OCI-M2 (cell line): ENCODE data around the gene FGF4.
"Not testable (repeated sequence)": the region's sequence is repeated elsewhere in the genome, so short reads cannot be mapped to it uniquely, and the experiment has no call there.

Experiments
- DNase-seq: peaks from one replicate; lab custom pipeline; 2025; ENCODE audit not compliant: unreplicated experiment; lab: John Stamatoyannopoulos, UW

Gene FGF4

GRCh38 chr11:69774354-69775162, 583 bp downstream of the FGF4 start:
- DNase-seq = no peak

DNA sequence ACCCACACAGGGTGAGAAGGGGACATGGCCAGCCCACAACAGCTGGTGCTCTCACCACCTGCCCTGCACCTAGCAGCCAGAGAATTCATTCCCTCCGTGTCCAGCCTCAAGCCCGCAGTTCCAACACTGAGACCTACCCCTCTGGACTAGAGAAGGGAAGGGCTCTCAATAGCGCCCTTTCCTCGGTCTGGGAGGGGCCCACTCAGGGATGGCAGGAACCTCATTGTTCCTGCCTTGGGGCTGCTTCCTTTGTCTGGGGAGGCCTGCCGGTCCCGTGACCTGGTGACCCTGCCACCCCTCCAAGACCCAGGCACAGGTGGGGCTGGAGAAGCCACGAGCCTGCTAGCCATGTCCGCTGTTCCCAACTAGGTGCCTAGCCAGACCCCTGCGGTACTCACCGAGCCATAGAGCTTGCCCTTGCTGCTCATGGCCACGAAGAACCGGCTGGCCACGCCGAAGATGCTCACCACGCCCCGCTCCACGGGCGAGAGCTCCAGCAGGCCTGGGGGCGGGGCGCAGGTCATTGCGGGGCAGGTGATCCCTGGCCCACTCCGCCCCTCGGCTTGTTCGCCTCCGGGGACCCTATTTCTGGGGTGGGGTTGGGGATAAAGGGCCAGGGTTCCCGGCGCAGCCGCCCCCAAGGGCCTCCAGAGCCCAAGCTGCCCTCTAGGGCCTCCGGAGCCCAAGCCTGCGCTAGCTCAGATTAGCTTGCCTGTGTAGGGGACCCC, 1.4 kb downstream of the FGF4 start:
- DNase-seq = no peak

GRCh38 chr11:69771466-69771865, 3.7 kb downstream of the FGF4 start:
- no peak for DNase-seq

DNA sequence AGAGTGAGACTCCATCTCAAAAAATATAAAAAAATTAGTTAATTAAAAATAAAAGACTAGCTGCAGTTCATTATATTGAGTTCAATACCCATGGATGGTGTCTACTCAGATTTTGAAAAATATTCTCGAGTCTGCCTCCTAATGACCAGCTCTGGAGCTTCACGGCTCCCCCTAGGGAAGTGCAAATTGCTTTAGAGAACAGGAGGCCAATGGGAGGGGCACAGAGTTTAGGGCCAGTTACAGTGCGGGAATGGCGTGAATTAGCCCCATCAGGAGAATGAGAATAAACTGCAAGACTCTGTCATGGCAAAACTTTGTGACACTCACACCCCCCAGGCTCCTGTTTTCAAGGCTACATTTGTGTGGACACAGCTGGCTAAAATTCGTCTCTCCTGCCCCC, 4.6 kb downstream of the FGF4 start:
- no peak for DNase-seq

DNA sequence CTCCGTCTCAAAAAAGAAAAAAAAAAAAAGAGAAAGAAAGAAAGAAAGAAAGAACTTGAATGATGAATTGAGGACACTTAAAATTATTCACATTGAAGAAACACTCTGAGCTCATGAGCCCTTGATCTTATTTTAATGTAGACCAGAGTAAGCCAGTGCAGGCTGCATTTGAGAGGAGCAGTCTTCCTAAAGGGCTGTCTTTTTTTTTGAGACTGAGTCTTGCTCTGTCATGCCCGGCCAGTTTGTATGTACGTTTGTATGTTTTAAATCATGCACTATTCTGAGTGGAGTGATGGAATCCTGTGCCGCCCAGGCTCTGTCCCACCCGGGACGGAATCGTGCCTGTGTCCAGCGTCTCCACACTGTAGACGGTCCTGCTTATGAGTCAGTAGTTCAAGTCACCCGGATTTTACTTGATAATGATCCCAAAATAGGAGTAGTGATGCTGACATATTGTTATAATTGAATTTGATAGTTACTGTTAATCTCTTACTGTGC, 9.6 kb downstream of the FGF4 start:
- DNase-seq = no peak

GRCh38 chr11:69764918-69765317, 10.2 kb downstream of the FGF4 start:
- DNase-seq = not testable (repeated sequence)

DNA sequence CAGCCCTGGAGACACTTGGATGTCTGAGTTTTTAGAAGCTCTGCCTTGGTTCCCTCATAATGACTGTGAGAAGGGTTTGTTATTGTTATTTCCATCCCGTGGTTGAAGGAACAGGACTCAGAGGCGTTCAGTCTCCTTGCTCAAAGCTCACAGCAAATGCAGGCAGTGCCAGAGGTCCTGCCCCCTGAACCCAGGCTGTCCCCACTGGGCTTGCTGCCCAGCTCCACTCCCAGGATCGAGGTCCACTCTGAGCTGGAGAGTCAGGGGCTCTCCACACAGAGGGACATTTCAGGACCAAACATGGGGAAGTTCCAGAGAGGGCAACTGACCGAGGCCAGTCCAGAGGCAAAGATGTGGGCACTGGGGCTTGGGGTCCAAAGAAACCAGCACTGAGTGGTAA, 14.8 kb downstream of the FGF4 start:
- no peak for DNase-seq

GRCh38 chr11:69752890-69753289, 22.3 kb downstream of the FGF4 start:
- no peak for DNase-seq

DNA sequence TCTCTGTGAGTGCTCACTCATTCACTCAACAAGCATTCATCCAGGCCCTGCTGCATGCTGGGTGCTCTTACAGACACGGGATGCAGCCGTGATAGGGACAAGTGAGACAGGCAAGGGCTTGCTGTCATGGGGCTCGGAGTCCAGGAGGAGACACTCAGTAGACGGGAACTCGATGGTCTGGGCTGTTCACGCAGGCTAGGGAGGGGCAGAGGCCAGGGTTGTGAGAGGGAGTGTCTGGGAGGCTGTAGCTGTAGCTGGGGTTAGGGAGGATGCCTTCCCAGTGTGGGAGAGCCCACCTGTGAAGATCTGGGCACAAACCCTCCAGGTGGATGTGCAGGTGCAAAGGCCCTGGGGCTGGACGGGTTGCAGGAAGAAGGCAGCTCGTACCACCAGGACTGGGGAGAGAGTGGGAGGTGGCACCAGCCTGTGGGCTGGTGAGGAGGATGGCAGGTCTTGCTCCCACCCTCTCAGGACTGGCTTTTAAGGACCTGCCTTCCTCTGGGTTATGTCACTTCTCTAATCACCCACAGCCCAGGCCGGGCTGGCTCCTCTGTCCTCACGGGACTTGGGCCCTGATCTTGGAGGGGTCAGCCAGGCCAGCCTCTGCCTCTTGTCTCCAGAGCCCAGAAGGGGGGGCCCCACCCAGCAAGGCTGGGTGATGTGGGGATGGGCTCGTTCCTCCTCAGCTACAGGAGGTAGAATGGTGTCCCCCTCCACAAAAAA, 24.1 kb downstream of the FGF4 start:
- DNase-seq = no peak

- no peak for DNase-seq
Measured at GRCh38 chr11:69750108-69750850, 24.9 kb downstream of the FGF4 start.

- no peak for DNase-seq
Measured at GRCh38 chr11:69748637-69749036, 26.5 kb downstream of the FGF4 start.

DNA sequence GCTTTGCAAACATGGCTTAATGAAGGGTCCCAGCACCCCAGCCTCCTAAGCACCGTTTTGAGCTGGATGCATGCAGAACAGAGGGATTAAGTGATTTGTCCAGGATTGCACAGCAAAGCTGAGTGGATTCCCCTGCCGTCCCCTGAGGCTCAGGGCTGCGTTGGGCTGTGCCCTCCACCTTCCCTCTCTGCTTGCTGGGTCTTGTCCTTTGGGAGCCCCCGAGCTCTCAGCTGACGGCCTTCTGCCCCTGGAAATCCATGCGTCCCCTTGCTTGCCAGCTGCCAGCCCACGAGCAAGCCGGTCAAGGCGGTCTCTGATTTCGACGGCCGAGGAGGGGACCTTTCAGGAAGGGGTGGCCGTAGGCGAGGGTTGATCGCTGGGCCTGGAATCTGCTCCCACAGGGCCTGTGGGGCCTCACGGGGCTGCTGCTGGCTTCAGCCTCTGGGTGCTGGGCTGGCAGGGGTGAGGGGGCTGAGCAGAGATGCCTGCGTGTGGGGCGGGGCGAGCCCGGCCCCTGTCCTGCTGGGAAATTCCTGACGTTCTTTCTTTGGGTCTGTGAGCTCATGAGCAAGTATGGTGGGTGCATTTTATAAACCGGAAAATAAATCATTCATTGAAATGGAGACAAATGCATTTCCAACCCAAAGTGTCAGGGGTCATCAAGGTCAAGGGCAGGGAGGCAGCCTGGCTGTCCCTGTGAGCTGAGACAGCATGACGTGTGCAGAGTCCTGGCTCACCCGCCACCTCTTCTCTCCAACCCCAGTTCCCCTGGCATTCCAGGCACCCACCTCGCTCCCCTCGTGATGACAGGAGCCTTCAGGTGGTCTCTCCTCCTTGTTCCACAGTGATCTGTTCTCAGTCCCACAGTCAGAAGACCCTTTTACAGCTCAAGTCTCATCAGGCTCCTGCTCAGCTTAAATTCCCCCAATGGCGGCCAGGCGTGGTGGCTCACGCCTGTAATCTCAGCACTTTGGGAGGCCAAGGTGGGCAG, 28.1 kb downstream of the FGF4 start:
- no peak for DNase-seq

- no peak for DNase-seq
Measured at GRCh38 chr11:69746140-69746539, 29.0 kb downstream of the FGF4 start.

GRCh38 chr11:69745201-69745600, 29.9 kb downstream of the FGF4 start:
- no peak for DNase-seq

- DNase-seq = no peak
Measured at GRCh38 chr11:69744435-69744834, 30.7 kb downstream of the FGF4 start.

GRCh38 chr11:69734841-69735240, 40.3 kb downstream of the FGF4 start:
- DNase-seq = no peak

DNA sequence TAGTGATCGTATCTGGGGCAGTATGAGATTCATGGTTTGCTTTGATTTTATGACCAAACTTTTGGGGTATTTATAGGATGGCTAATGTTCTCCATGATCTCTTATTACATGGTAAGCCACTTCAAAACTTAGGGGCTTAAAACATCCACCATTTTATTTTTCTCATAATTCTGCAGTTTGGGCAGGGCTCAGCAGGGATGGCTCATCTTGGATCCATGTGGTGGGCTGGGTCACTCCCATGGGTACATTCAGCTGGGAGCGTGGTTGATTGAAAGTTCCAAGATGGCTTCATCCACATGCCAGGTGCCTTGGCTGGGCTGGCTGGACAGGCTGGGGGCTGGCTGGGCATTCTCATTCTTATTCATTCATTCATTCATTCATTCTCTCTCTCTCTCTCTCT, 40.8 kb downstream of the FGF4 start:
- DNase-seq = no peak

DNA sequence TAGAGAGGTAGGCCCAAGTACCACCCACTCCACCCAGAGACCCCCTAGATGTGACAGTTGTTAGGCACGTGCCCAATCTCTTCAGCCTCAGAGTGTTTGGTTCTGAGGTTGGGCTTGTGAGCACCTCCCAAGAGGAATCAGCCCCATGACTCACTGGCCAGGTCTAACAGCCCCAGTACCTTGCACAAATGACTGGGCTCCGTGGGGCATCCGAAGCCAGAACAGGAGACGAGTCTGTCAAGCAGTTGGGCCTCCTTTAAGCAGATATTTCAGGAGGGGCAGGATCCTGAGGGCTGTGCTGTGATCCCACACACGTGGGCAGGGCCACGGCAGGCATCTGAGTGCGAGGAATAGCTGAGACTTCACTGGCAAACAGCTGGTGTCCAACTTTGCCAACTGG, 42.2 kb downstream of the FGF4 start:
- DNase-seq = no peak

DNA sequence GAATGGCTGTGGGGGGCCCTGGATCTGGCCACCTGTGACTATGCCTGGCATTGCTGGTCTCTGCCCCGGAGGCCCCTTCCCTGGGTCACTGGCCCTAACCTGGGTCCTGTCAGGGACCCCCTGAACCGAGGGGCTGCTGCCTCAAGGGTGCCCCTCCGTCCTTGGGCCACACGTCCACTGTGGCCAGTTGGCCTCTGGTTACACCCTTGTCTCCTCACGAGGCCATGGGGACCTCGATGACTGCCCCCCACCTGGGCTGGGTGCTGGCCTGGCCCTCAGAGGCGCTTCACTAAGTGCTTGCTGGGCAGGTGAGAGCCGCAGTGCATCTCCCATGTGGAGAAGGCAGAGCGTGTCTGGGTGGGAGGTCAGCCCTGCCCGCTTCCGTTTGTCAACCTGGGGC, 44.0 kb downstream of the FGF4 start:
- no peak for DNase-seq

DNA sequence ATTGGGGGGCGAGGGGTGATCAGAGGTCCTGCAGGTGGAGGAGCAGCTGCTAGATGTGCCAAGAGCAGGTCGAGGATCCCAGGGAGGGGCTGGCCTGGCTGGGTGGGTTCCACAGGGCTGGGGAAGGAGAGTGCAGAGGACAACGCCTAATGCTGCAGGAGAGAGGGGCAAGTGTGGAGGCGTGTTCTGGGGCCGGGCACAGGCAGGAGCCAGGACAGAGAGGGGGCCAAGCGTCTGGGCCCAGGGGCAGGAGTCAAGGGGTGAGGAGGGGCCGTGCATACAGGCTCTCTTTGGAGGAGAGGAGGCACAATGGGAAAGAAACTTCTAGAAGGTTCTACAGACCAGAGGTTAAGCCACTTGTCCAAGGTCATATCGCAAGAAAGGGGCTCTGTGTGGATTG, 44.6 kb downstream of the FGF4 start:
- no peak for DNase-seq
